Activated CD4-positive, alpha-beta memory T cell treated with anti-CD3 and anti-CD28 coated beads for 36 hours (primary cell): ENCODE data around the gene HOPX. TPM values are rescaled to one million over a fixed set of nuclear protein-coding genes. Genes with fewer than 3 reads are reported as not detected.
"Not testable (repeated sequence)": the region's sequence is repeated elsewhere in the genome, so short reads cannot be mapped to it uniquely, and the experiment has no call there.

Source experiments
- CTCF ChIA-PET: fragments of 350-600 bp; sonication (Branson Sonifier 250); formaldehyde crosslinking; loops from one replicate; lab custom pipeline; 2021; ENCODE audit warnings: antibody characterized with exemption, inconsistent platforms; lab: Charles Lee
- POLR2A ChIA-PET: fragments of 350-600 bp; sonication (Branson Sonifier 250); formaldehyde crosslinking; loops from one replicate; lab custom pipeline; 2021; ENCODE audit warnings: antibody characterized with exemption; lab: Charles Lee
- DNase-seq: peaks from one replicate; pipeline ENCODE4 v3.0.0-alpha.2; 2020
- H3K27ac Mint-ChIP-seq: one replicate; pipeline ENCODE4 v1.8.0; 2021; ENCODE audit warnings: mixed read lengths
- H3K27me3 Mint-ChIP-seq: one replicate; pipeline ENCODE4 v1.8.0; 2021; ENCODE audit warnings: mixed read lengths
- H3K36me3 Mint-ChIP-seq: one replicate; pipeline ENCODE4 v1.8.0; 2021; ENCODE audit warnings: mixed read lengths
- H3K4me1 Mint-ChIP-seq: one replicate; pipeline ENCODE4 v1.8.0; 2021; ENCODE audit warnings: low read depth, mixed read lengths
- H3K4me3 Mint-ChIP-seq: one replicate; pipeline ENCODE4 v1.8.0; 2021; ENCODE audit warnings: mild to moderate bottlenecking, mixed read lengths
- H3K9me3 Mint-ChIP-seq: one replicate; pipeline ENCODE4 v1.8.0; 2021; ENCODE audit warnings: mixed read lengths
- intact Hi-C: fragments of 100-400 bp; cut with micrococcal nuclease; formaldehyde crosslinking; loops from one replicate; pipeline ENCODE4 v1.15.1; 2023
- total RNA-seq, 2 experiments: library from RNA; stranded (reverse); gene quantifications; one replicate each; pipeline ENCODE4 v1.2.3, GENCODE V29; 2021

The HOPX gene
- total RNA-seq, 2 experiments from 2014 or later: 124 to 126 TPM

- POLR2A ChIA-PET: no interaction called here
- CTCF ChIA-PET: no interaction called here
- intact Hi-C loops: no loop called here
- Mint-ChIP-seq H3K9me3 (no peaks in the 10 kb centered on the region), H3K36me3 (no peaks in the 10 kb centered on the region), H3K4me1 (no peaks in the 10 kb centered on the region), H3K27me3 (no peaks in the 10 kb centered on the region), H3K27ac (no peak overlapping the region), H3K4me3 (no peak overlapping the region)
- no peak for DNase-seq
Measured at GRCh38 chr4:56703378-56703777, 22.3 kb upstream of the HOPX start.

GRCh38 chr4:56701644-56702043 is 20.5 kb upstream of the HOPX start:
- H3K4me3 Mint-ChIP-seq: no peak overlapping the region
- CTCF ChIA-PET: interaction anchor here (0.8 kb wide), 1 partner anchor 18 kb away, joined by 3 read pairs; no protein-coding TSS in a partner anchor
- POLR2A ChIA-PET: no interaction called here
- H3K27me3 Mint-ChIP-seq: no peaks in the 10 kb centered on the region
- intact Hi-C loops: no loop called here
- no peaks in the 10 kb centered on the region for H3K4me1 Mint-ChIP-seq
- no peak overlapping the region for H3K27ac Mint-ChIP-seq
- no peaks in the 10 kb centered on the region for H3K36me3 Mint-ChIP-seq
- DNase-seq: no peak
- no peaks in the 10 kb centered on the region for H3K9me3 Mint-ChIP-seq

GRCh38 chr4:56701161-56701480 is 20.0 kb upstream of the HOPX start:
- ChIA-PET CTCF (interaction anchor here (0.8 kb wide), 1 partner anchor 17 kb away, joined by 3 read pairs; no protein-coding TSS in a partner anchor), POLR2A (no interaction called here)
- no peak overlapping the region for H3K27ac Mint-ChIP-seq
- no peaks in the 10 kb centered on the region for H3K4me1 Mint-ChIP-seq
- no peak for DNase-seq
- H3K4me3 Mint-ChIP-seq: no peak overlapping the region
- H3K9me3 Mint-ChIP-seq: no peaks in the 10 kb centered on the region
- no peaks in the 10 kb centered on the region for H3K36me3 Mint-ChIP-seq
- intact Hi-C loops: no loop called here
- no peaks in the 10 kb centered on the region for H3K27me3 Mint-ChIP-seq

GRCh38 chr4:56699537-56700105 is 18.5 kb upstream of the HOPX start:
- H3K4me3 Mint-ChIP-seq: no peak overlapping the region
- no peaks in the 10 kb centered on the region for H3K36me3 Mint-ChIP-seq
- ChIA-PET CTCF (no interaction called here), POLR2A (no interaction called here)
- H3K4me1 Mint-ChIP-seq: no peaks in the 10 kb centered on the region
- no peak overlapping the region for H3K27ac Mint-ChIP-seq
- H3K9me3 Mint-ChIP-seq: no peaks in the 10 kb centered on the region
- no peaks in the 10 kb centered on the region for H3K27me3 Mint-ChIP-seq
- intact Hi-C loops: no loop called here
- DNase-seq: no peak

- Mint-ChIP-seq H3K36me3 (no peaks in the 10 kb centered on the region), H3K4me1 (no peaks in the 10 kb centered on the region), H3K9me3 (no peaks in the 10 kb centered on the region), H3K27me3 (no peaks in the 10 kb centered on the region), H3K4me3 (no peak overlapping the region), H3K27ac (no peak overlapping the region)
- ChIA-PET POLR2A (no interaction called here), CTCF (no interaction called here)
- intact Hi-C loops: no loop called here
- DNase-seq: no peak
Measured at GRCh38 chr4:56698329-56698728, 17.2 kb upstream of the HOPX start.

GRCh38 chr4:56696056-56696455 is 15.0 kb upstream of the HOPX start:
- Mint-ChIP-seq H3K27me3 (peaks cover 9% of the 10 kb centered on the region), H3K9me3 (no peaks in the 10 kb centered on the region), H3K36me3 (no peaks in the 10 kb centered on the region), H3K4me1 (no peaks in the 10 kb centered on the region), H3K27ac (no peak overlapping the region), H3K4me3 (no peak overlapping the region)
- ChIA-PET POLR2A (no interaction called here), CTCF (no interaction called here)
- no peak for DNase-seq
- intact Hi-C loops: no loop called here

GRCh38 chr4:56693476-56693875 is 12.4 kb upstream of the HOPX start:
- H3K27ac Mint-ChIP-seq, DNase-seq, CTCF ChIA-PET, H3K4me1 Mint-ChIP-seq, H3K27me3 Mint-ChIP-seq, intact Hi-C loops, POLR2A ChIA-PET, H3K9me3 Mint-ChIP-seq, H3K4me3 Mint-ChIP-seq, H3K36me3 Mint-ChIP-seq: not testable (repeated sequence)

- no peak overlapping the region for H3K4me3 Mint-ChIP-seq
- H3K9me3 Mint-ChIP-seq: no peaks in the 10 kb centered on the region
- no peak overlapping the region for H3K27ac Mint-ChIP-seq
- no peak for DNase-seq
- POLR2A ChIA-PET: no interaction called here
- H3K4me1 Mint-ChIP-seq: no peaks in the 10 kb centered on the region
- H3K36me3 Mint-ChIP-seq: no peaks in the 10 kb centered on the region
- intact Hi-C loops: no loop called here
- peaks cover 9% of the 10 kb centered on the region for H3K27me3 Mint-ChIP-seq
- CTCF ChIA-PET: no interaction called here
Measured at GRCh38 chr4:56692576-56692975, 11.5 kb upstream of the HOPX start.

- intact Hi-C loops: no loop called here
- Mint-ChIP-seq H3K36me3 (no peaks in the 10 kb centered on the region), H3K4me3 (no peak overlapping the region), H3K9me3 (no peaks in the 10 kb centered on the region), H3K27ac (no peak overlapping the region), H3K4me1 (no peaks in the 10 kb centered on the region), H3K27me3 (peaks cover 9% of the 10 kb centered on the region)
- CTCF ChIA-PET: no interaction called here
- POLR2A ChIA-PET: no interaction called here
- no peak for DNase-seq
Measured at GRCh38 chr4:56691425-56691824, 10.3 kb upstream of the HOPX start.

- DNase-seq: no peak
- ChIA-PET CTCF (no interaction called here), POLR2A (no interaction called here)
- Mint-ChIP-seq H3K4me3 (no peak overlapping the region), H3K9me3 (no peaks in the 10 kb centered on the region), H3K36me3 (no peaks in the 10 kb centered on the region), H3K4me1 (no peaks in the 10 kb centered on the region), H3K27ac (no peak overlapping the region), H3K27me3 (peaks cover 13% of the 10 kb centered on the region)
- intact Hi-C loops: no loop called here
Measured at GRCh38 chr4:56690393-56690792, 9.3 kb upstream of the HOPX start.

GRCh38 chr4:56689201-56689969 is 8.3 kb upstream of the HOPX start:
- no peaks in the 10 kb centered on the region for H3K36me3 Mint-ChIP-seq
- no peak overlapping the region for H3K27ac Mint-ChIP-seq
- CTCF ChIA-PET: interaction anchor here (0.6 kb wide), 1 partner anchor 266 kb away, joined by 3 read pairs; no protein-coding TSS in a partner anchor
- H3K9me3 Mint-ChIP-seq: no peaks in the 10 kb centered on the region
- peaks cover 21% of the 10 kb centered on the region for H3K27me3 Mint-ChIP-seq
- no peak overlapping the region for H3K4me3 Mint-ChIP-seq
- intact Hi-C loops: no loop called here
- no peaks in the 10 kb centered on the region for H3K4me1 Mint-ChIP-seq
- POLR2A ChIA-PET: no interaction called here
- DNase-seq: no peak

- Mint-ChIP-seq H3K27me3 (peaks cover 28% of the 10 kb centered on the region), H3K4me1 (peaks cover 8% of the 10 kb centered on the region), H3K9me3 (no peaks in the 10 kb centered on the region), H3K27ac (no peak overlapping the region), H3K36me3 (no peaks in the 10 kb centered on the region), H3K4me3 (no peak overlapping the region)
- ChIA-PET CTCF (no interaction called here), POLR2A (no interaction called here)
- intact Hi-C loops: no loop called here
- DNase-seq: no peak
Measured at GRCh38 chr4:56688094-56688647, 7.1 kb upstream of the HOPX start.
